Stimulated activated CD4-positive, alpha-beta T cell treated with anti-CD3 and anti-CD28 coated beads, Interleukin-2, amount 100 ng/mL, for 24 hours (primary cell): ENCODE results near the gene PATJ.
A peak's percentile ranks its signal among the peaks of the same experiment; 100 is the strongest.
"Not testable (repeated sequence)": the region's sequence is repeated elsewhere in the genome, so short reads cannot be mapped to it uniquely, and the experiment has no call there.

Experiments
- DNase-seq, 2 donors: peaks; one replicate each; pipeline ENCODE4 v3.0.0-alpha.2; 2020

Gene PATJ

GRCh38 chr1:61749574-61749973 is 7.3 kb downstream of the PATJ start:
- DNase-seq = no peak

GRCh38 chr1:61752921-61753389 is 10.7 kb downstream of the PATJ start:
- no peak for DNase-seq

GRCh38 chr1:61753998-61754508 is 11.8 kb downstream of the PATJ start:
- DNase-seq = no peak

- DNase-seq = no peak
These were observed 12.3 kb downstream of the PATJ start for GRCh38 chr1:61754545-61754944.

GRCh38 chr1:61756773-61757172 is 14.5 kb downstream of the PATJ start:
- no peak for DNase-seq

- no peak for DNase-seq
These were observed 15.7 kb downstream of the PATJ start for GRCh38 chr1:61757950-61758349.

GRCh38 chr1:61770131-61770530 is 27.9 kb downstream of the PATJ start:
- DNase-seq = no peak

- DNase-seq = no peak
These were observed 33.8 kb downstream of the PATJ start for GRCh38 chr1:61776091-61776490.

GRCh38 chr1:61779231-61779630 is 37.0 kb downstream of the PATJ start:
- DNase-seq = no peak

- no peak for DNase-seq
These were observed 38.9 kb downstream of the PATJ start for GRCh38 chr1:61781151-61781550.

GRCh38 chr1:61782771-61783170 is 40.5 kb downstream of the PATJ start:
- DNase-seq = peak; percentile 21 to 22

- no peak for DNase-seq
These were observed 42.4 kb downstream of the PATJ start for GRCh38 chr1:61784726-61785125.

GRCh38 chr1:61790837-61791236 is 48.6 kb downstream of the PATJ start:
- DNase-seq = no peak

- DNase-seq = no peak
These were observed 54.9 kb downstream of the PATJ start for GRCh38 chr1:61797045-61797755.

- not testable (repeated sequence) for DNase-seq
These were observed 58.8 kb downstream of the PATJ start for GRCh38 chr1:61801047-61801446.

GRCh38 chr1:61807606-61808140 is 65.4 kb downstream of the PATJ start:
- no peak for DNase-seq

- no peak for DNase-seq
These were observed 66.0 kb downstream of the PATJ start for GRCh38 chr1:61808321-61808720.

GRCh38 chr1:61808968-61809367 is 66.7 kb downstream of the PATJ start:
- DNase-seq = no peak

GRCh38 chr1:61812916-61813315 is 70.6 kb downstream of the PATJ start:
- DNase-seq = no peak

- DNase-seq = no peak
These were observed 73.9 kb downstream of the PATJ start for GRCh38 chr1:61816191-61816590.

- no peak for DNase-seq
These were observed 76.7 kb downstream of the PATJ start for GRCh38 chr1:61818992-61819391.

GRCh38 chr1:61819421-61819820 is 77.1 kb downstream of the PATJ start:
- DNase-seq = no peak

GRCh38 chr1:61825393-61825792 is 83.1 kb downstream of the PATJ start:
- DNase-seq = no peak

- no peak for DNase-seq
These were observed 86.5 kb downstream of the PATJ start for GRCh38 chr1:61828805-61829204.

- no peak for DNase-seq
These were observed 94.4 kb downstream of the PATJ start for GRCh38 chr1:61836649-61837048.
